Peyer's patch (tissue), 4 donors: ENCODE measurements around the gene PRR3. TPM values are rescaled to one million over a fixed set of nuclear protein-coding genes. Genes with fewer than 3 reads are reported as not detected.

Source experiments
- DNase-seq, 3 donors: peaks; one replicate each; pipeline ENCODE4 v3.0.0-alpha.2; 2017 to 2019
- H3K27ac ChIP-seq, 4 donors: fragments of 200-600 bp; sonication (generic); one replicate each; pipeline ENCODE4 v1.5.1; 2016 to 2019
- H3K27me3 ChIP-seq, 2 donors: fragments of 200-600 bp; sonication (generic); one replicate each; pipeline ENCODE4 v1.5.1; 2019
- H3K36me3 ChIP-seq, 3 donors: fragments of 200-600 bp; sonication (generic); one replicate each; pipeline ENCODE4 v1.5.1; 2016 to 2019
- H3K4me1 ChIP-seq, 4 donors: fragments of 200-600 bp; sonication (generic); one replicate each; pipeline ENCODE4 v1.5.1; 2016 to 2019
- H3K4me3 ChIP-seq, 4 donors: fragments of 200-600 bp; sonication (generic); 1 replicate in 3 of 4; 2 replicates in 1 of 4; pipeline ENCODE4 v1.5.1; 2016 to 2019; ENCODE audit warnings: mild to moderate bottlenecking in 1 of 4
- H3K9me3 ChIP-seq, 4 donors: fragments of 200-600 bp; sonication (generic); one replicate each; pipeline ENCODE4 v1.5.1; 2016 to 2019; ENCODE audit warnings: mild to moderate bottlenecking in 1 of 4
- POLR2A ChIP-seq, 2 donors: fragments of 450-650 bp; IDR thresholded peaks; one replicate each; pipeline ENCODE4 v1.5.1; 2017; ENCODE audit warnings: antibody characterized with exemption in 2 of 2, mild to moderate bottlenecking in 2 of 2, moderate library complexity in 2 of 2
- total RNA-seq, 4 donors: library from RNA; depleted of rRNA; stranded (reverse); fragments of >200 nt; gene quantifications; one replicate each; pipeline ENCODE4 v1.1.0, GENCODE V29; 2016
- TF ChIP-seq, protein P1 (sequence below), 6 experiments: fragments of 450-650 bp in 4 of 6; fragments of 200-600 bp in 2 of 6; sonication (generic) in 1 of 6; IDR thresholded peaks; one replicate each; pipeline ENCODE4 v1.5.1; 2017 to 2019; ENCODE audit warnings: antibody characterized with exemption in 6 of 6, mild to moderate bottlenecking in 3 of 6, moderate library complexity in 1 of 6

PRR3 gene
- total RNA-seq, 4 donors from 2014 or later: 1.7 to 9.0 (median 4.8) TPM

DNA sequence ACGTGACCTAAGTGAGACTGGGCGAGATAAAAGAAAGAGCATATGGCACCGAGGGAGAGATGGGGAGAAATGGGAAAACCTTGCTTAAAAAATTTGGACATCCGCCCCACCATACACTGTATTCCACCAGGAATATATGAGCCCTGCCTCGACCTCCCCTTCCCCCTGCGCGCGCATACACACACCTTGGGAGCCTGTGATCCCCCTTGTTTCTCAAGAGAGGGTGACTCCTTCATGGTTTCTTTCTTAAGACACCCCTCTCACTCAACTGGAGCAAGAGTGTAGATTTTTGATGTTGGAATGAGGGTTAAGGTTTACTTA is 14.6 kb downstream of the PRR3 start:
- Histone ChIP-seq H3K27me3 (no peaks in the 10 kb centered on the region), H3K9me3 (no peaks in the 10 kb centered on the region), H3K4me1 (peaks cover 0 to 37% (median 4%) of the 10 kb centered on the region in 4 donors), H3K27ac (peak overlapping the region; percentile 84 to 87 (median 86)), H3K4me3 (peak overlapping the region; percentile 58 to 86 (median 76)), H3K36me3 (peaks cover 0 to 4% (median 0%) of the 10 kb centered on the region in 3 donors)
- TF ChIP-seq POLR2A (IDR thresholded peaks at IDR 0.05): no peak
- TF ChIP-seq, protein P1, sequence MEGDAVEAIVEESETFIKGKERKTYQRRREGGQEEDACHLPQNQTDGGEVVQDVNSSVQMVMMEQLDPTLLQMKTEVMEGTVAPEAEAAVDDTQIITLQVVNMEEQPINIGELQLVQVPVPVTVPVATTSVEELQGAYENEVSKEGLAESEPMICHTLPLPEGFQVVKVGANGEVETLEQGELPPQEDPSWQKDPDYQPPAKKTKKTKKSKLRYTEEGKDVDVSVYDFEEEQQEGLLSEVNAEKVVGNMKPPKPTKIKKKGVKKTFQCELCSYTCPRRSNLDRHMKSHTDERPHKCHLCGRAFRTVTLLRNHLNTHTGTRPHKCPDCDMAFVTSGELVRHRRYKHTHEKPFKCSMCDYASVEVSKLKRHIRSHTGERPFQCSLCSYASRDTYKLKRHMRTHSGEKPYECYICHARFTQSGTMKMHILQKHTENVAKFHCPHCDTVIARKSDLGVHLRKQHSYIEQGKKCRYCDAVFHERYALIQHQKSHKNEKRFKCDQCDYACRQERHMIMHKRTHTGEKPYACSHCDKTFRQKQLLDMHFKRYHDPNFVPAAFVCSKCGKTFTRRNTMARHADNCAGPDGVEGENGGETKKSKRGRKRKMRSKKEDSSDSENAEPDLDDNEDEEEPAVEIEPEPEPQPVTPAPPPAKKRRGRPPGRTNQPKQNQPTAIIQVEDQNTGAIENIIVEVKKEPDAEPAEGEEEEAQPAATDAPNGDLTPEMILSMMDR (IDR thresholded peaks at IDR 0.05): no peak
- DNase-seq: no peak

DNA sequence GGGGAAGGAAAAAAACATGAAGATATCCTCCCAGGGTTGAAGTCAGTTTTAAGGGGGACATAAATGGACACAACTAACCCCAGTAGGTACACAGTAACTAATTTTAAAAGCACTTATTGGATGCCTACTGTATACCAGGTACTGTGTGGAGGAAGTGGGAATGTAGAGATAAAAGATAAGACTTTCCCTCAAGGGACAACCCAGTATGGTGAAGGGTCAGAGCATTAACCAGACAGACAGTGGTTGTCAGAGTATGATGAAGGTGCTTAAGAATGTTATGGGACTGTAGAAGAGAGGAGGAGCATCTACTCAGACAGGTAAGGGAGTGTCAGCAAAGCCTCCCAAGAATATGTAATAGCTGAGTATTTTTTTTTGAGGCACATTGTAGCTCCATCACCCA is 15.1 kb downstream of the PRR3 start:
- no peak for DNase-seq
- peaks cover 0 to 37% (median 4%) of the 10 kb centered on the region in 4 donors for H3K4me1 ChIP-seq
- no peaks in the 10 kb centered on the region for H3K27me3 ChIP-seq
- no peak for TF ChIP-seq POLR2A (IDR thresholded peaks at IDR 0.05)
- TF ChIP-seq, protein P1 (IDR thresholded peaks at IDR 0.05): no peak
- H3K36me3 ChIP-seq: peaks cover 0 to 6% (median 0%) of the 10 kb centered on the region in 3 donors
- no peaks in the 10 kb centered on the region for H3K9me3 ChIP-seq
- H3K4me3 ChIP-seq: peak overlapping the region; percentile 58 to 86 (median 76)
- H3K27ac ChIP-seq: peak overlapping the region in 2 of 4 donors; percentile 84 to 87

- H3K27ac ChIP-seq: peak overlapping the region in 1 of 4 donors; percentile 53
- DNase-seq: no peak
- peaks cover 0 to 37% (median 4%) of the 10 kb centered on the region in 4 donors for H3K4me1 ChIP-seq
- H3K4me3 ChIP-seq: peak overlapping the region in 1 of 4 donors; percentile 72
- peaks cover 0 to 16% (median 0%) of the 10 kb centered on the region in 3 donors for H3K36me3 ChIP-seq
- H3K27me3 ChIP-seq: no peaks in the 10 kb centered on the region
- no peaks in the 10 kb centered on the region for H3K9me3 ChIP-seq
- TF ChIP-seq POLR2A (IDR thresholded peaks at IDR 0.05): no peak
- TF ChIP-seq, protein P1 (IDR thresholded peaks at IDR 0.05): no peak
Measured at GRCh38 chr6:30573113-30573512, 16.0 kb downstream of the PRR3 start.

GRCh38 chr6:30578051-30578450 is 21.0 kb downstream of the PRR3 start:
- no peak overlapping the region for H3K27ac ChIP-seq
- H3K9me3 ChIP-seq: no peaks in the 10 kb centered on the region
- TF ChIP-seq, protein P1 (IDR thresholded peaks at IDR 0.05): no peak
- no peak for TF ChIP-seq POLR2A (IDR thresholded peaks at IDR 0.05)
- DNase-seq: no peak
- peaks cover 0 to 64% (median 0%) of the 10 kb centered on the region in 3 donors for H3K36me3 ChIP-seq
- peaks cover 0 to 16% (median 0%) of the 10 kb centered on the region in 4 donors for H3K4me1 ChIP-seq
- H3K27me3 ChIP-seq: no peaks in the 10 kb centered on the region
- no peak overlapping the region for H3K4me3 ChIP-seq

DNA sequence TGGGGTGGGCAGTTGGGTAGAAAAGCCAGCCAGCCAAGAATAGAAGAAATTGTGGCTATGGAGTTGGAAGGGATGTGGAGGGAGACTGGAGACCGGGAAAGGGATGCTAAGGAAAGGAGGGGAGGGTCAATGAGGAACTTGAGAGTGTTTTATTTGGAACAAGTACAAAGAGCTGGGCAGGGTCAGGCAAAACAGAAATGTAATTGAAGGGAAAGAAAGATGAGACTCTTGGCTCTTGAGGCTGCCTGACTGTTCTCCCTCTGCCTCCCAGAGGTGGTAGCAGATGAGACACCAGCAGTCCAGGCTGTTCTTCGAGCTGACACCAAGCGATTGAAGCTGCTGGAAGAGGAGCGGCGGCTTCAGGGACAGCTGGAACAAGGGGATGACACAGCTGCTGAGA is 26.8 kb downstream of the PRR3 start:
- Histone ChIP-seq H3K4me1 (no peaks in the 10 kb centered on the region), H3K27ac (no peak overlapping the region), H3K36me3 (peaks cover 0 to 98% (median 0%) of the 10 kb centered on the region in 3 donors), H3K9me3 (no peaks in the 10 kb centered on the region), H3K27me3 (no peaks in the 10 kb centered on the region), H3K4me3 (no peak overlapping the region)
- no peak for DNase-seq
- TF ChIP-seq, protein P1 (IDR thresholded peaks at IDR 0.05): no peak
- TF ChIP-seq POLR2A (IDR thresholded peaks at IDR 0.05): no peak
